Kidney epithelial cell (primary cell): Measurements from ENCODE around the gene RHBDD1. TPM values are rescaled to one million over a fixed set of nuclear protein-coding genes. Genes with fewer than 3 reads are reported as not detected.

ENCODE experiments used
- DNase-seq: peaks from one replicate; pipeline ENCODE4 v3.0.0-alpha.2; 2010; ENCODE audit warnings: low read depth
- H3K27me3 ChIP-seq: 2 replicates; pipeline ENCODE4 v1.6.0; 2011; ENCODE audit warnings: low read length; ENCODE audit not compliant: control insufficient read depth, insufficient read depth
- H3K36me3 ChIP-seq: 2 replicates; pipeline ENCODE4 v1.5.1; 2011; ENCODE audit warnings: low read length; ENCODE audit not compliant: control insufficient read depth, insufficient read depth
- H3K4me3 ChIP-seq: 2 replicates; pipeline ENCODE4 v1.5.1; 2011; ENCODE audit warnings: low read depth, mild to moderate bottlenecking, control low read depth, low read length
- total RNA-seq: library from RNA; depleted of rRNA; stranded (reverse); fragments of >200 nt; gene quantifications from 2 replicates; pipeline ENCODE4 v1.2.3, GENCODE V29; 2015
- TF ChIP-seq, protein P1 (sequence below): IDR thresholded peaks from 2 replicates; pipeline ENCODE4 v1.5.1; 2011; ENCODE audit warnings: mild to moderate bottlenecking, moderate library complexity, low read length, control low read depth, inconsistent platforms; ENCODE audit not compliant: insufficient read depth, poor library complexity, severe bottlenecking

Gene RHBDD1
- total RNA-seq, 1 donor from 2014 or later: 23.7 TPM

DNA sequence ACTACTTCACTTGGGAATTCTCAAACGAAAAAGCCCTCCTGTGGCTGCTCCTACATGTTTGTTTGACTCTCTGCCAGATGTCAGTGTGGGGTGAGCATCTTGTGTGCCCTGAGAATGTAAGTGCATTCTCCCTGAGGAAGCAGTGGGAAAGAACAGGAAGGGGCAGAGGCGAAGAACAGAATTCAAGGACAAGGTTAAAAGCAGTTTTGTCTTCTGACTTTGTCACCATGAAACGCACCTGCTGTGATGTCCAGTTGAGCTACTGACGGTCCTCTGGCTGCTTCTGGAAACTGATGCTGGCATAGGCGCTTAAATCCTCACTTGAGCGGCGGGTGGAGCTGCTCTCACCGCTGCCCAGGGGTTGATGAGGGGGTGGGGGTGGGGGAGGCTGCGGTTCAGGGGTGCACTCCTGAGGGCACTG lies 41.1 kb upstream of the RHBDD1 start:
- DNase-seq: no peak
- H3K36me3 ChIP-seq: peaks cover 2% of the 10 kb centered on the region
- no peaks in the 10 kb centered on the region for H3K27me3 ChIP-seq
- H3K4me3 ChIP-seq: peak overlapping the region; percentile 36
- TF ChIP-seq, protein P1, sequence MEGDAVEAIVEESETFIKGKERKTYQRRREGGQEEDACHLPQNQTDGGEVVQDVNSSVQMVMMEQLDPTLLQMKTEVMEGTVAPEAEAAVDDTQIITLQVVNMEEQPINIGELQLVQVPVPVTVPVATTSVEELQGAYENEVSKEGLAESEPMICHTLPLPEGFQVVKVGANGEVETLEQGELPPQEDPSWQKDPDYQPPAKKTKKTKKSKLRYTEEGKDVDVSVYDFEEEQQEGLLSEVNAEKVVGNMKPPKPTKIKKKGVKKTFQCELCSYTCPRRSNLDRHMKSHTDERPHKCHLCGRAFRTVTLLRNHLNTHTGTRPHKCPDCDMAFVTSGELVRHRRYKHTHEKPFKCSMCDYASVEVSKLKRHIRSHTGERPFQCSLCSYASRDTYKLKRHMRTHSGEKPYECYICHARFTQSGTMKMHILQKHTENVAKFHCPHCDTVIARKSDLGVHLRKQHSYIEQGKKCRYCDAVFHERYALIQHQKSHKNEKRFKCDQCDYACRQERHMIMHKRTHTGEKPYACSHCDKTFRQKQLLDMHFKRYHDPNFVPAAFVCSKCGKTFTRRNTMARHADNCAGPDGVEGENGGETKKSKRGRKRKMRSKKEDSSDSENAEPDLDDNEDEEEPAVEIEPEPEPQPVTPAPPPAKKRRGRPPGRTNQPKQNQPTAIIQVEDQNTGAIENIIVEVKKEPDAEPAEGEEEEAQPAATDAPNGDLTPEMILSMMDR: no peak

DNA sequence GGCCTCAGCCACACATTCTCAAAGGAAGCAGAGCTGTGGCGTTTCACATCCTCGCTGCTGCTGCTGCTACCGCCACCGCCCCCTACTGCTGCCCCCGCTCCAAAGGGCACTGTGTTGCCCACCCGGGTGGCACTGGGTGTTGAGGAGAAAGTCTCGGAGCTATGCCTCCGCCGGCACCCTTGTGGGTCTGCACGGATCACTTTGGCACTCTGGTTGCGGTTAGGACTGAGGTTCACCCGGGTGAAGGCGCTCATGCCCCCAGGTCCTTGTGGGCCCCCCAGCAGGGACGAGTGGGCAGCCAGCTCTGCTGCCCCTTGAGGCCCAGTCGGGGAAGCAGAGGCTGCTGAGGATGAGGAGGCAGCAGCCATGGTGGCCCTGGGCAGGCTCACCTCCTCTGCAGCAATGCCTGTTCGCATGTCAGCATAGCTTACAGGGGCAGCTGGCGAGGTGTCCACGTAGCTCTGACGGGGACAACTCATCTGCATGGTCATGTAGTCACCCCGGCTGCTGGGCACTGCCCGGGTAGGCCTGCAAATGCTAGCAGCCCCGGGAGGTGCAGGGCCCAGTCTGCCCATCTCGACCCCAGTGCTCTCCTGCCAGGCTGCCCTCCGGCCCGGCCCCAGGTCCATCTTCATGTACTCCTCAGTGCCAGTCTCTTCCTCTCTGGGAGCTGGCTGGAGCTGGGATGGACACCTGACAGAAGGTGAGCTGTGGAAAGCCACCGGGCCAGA lies 40.4 kb upstream of the RHBDD1 start:
- Histone ChIP-seq H3K27me3 (no peaks in the 10 kb centered on the region), H3K4me3 (peak overlapping the region; percentile 36), H3K36me3 (peaks cover 2% of the 10 kb centered on the region)
- TF ChIP-seq, protein P1: no peak
- DNase-seq: no peak

DNA sequence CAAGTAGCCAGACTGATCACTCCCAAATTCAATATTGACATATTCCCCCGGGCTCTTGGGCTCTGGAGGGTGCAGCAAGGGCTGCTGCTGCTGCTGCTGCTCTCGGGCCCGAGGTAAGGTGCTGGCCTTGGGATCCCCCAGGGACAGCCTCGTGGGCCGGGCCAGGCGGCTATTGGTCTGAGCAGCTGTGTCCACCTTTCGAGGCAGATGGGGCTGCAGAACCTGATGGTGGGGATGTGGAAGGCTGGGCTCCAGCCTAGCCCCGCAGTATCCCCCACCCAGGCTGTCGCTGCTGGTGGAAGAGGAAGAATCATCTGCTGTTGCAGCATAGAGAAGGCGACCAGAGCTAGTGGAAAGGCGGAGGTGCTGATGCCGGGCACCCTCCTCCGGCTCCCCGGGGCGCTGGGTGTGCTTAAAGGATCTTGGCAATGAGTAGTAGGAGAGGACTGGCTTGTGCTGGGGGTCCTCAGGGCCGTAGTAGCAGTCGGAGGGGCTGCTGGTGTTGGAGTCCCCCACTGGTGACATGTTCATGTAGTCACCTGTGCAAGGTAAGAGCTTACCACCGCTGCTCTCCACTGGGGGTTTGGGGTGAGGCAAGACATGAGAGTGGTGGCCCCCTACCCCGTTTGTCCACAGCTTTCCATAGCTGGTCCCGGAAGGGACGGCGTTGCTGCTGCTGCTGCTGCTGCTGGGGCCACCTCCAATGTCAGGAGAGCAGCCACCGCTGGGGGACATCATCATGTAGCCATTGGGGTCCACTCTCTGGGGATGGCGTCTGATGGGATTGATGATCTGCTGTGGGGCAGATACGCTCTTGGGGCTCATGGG lies 39.6 kb upstream of the RHBDD1 start:
- Histone ChIP-seq H3K36me3 (peaks cover 2% of the 10 kb centered on the region), H3K27me3 (no peaks in the 10 kb centered on the region), H3K4me3 (no peak overlapping the region)
- no peak for DNase-seq
- TF ChIP-seq, protein P1: no peak

DNA sequence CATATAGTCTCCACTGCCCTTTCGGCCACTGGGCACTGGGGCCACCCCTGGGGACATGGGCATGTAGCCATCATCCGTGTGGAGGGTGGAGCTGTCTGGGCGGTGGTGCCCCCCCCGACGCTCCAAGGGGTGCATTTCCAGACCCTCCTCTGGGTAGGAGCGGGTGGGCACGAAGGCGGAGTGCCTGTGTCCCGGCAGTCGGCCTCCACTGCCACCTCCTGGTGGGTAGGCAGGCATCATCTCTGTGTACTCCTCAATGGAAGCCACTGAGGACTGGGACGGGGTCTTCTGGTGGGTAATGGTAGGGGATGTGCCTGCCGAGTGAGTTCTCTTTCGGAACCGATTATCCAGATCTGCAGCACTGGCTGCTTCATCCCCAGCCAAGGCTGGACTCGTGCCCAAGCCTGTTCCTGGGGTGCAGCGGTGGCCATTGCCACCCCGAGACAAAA lies 39.0 kb upstream of the RHBDD1 start:
- DNase-seq: no peak

DNA sequence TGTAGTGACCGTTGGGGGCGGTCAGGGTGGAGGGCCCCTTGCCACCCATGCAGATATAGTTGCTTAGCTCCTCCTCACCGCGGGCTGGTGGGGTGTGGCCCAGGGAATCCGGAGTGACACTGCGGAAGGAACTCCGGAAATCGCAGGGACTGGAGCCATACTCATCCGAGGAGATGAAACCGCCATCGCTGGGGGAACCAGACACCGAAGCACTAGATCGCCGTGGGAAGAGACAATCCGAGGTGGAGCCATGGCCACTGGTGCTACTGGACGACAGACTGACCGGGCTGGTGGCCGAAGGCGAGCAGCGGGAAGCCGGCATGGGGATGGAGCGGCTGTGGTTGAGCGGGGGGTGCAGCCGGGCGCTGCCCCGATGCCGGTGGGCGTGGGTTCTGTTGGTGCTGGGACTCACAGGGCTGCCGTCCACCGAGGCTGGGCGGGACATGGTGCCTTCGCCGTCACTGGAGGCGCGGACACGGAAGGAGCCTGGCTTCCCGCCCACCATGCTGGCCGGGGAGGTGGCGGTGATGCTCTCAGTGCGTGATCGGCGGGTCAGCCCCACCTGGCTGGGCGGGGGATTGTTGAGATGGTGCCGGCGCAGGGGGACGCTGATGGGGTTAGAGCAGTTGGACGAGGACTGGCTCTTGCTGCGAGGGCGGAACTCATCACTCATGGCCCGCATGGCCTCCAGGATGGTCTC lies 38.4 kb upstream of the RHBDD1 start:
- no peak for DNase-seq
- no peaks in the 10 kb centered on the region for H3K27me3 ChIP-seq
- TF ChIP-seq, protein P1: no peak
- no peak overlapping the region for H3K4me3 ChIP-seq
- H3K36me3 ChIP-seq: peaks cover 2% of the 10 kb centered on the region

More for the DNA sequence above, 39.0 kb upstream of the RHBDD1 start:
- Histone ChIP-seq H3K36me3 (peaks cover 2% of the 10 kb centered on the region), H3K27me3 (no peaks in the 10 kb centered on the region), H3K4me3 (no peak overlapping the region)
- TF ChIP-seq, protein P1: peak; percentile 16
